ENCODE results near the gene ANKFN1.
A peak's percentile ranks its signal among the peaks of the same experiment; 100 is the strongest.

Gene ANKFN1

GRCh38 chr17:56505154-56505756 lies 352.0 kb downstream of the ANKFN1 start:
- Histone ChIP-seq H2BK12ac (ENCODE audit: low read length) (no peak overlapping the region), H3K14ac (ENCODE audit: low read length) (no peak overlapping the region), H3K79me2 (ENCODE audit: control insufficient read depth, insufficient read depth, low read length, poor library complexity) (no peaks in the 10 kb centered on the region), H3K4me3 (ENCODE audit: low read depth, low read length) (no peak overlapping the region), H3K27ac (ENCODE audit: low read depth, low read length) (no peak overlapping the region), H3K36me3 (ENCODE audit: control insufficient read depth in 1 of 2, insufficient read depth in 2 of 2, low read length in 2 of 2) (no peaks in the 10 kb centered on the region), H4K12ac (ENCODE audit: low read depth, low read length) (no peak overlapping the region), H3K23ac (ENCODE audit: low read length) (no peak overlapping the region), H3K18ac (ENCODE audit: low read length) (no peak overlapping the region), H3K4me1 (ENCODE audit: control insufficient read depth in 1 of 2, insufficient read depth in 2 of 2, low read length in 2 of 2) (peaks cover 0 to 8% of the 10 kb centered on the region in 2 experiments), H4K8ac (ENCODE audit: low read depth, low read length) (no peak overlapping the region), H4K91ac (ENCODE audit: low read depth, low read length) (no peak overlapping the region), H3K9ac (ENCODE audit: low read length) (no peak overlapping the region), H2AK5ac (ENCODE audit: low read length) (no peak overlapping the region), H3K4me2 (ENCODE audit: low read length) (no peak overlapping the region), H3K27me3 (ENCODE audit: insufficient read depth, low read length) (no peaks in the 10 kb centered on the region), H3K79me1 (ENCODE audit: low read length) (peaks cover 5% of the 10 kb centered on the region), H3K4ac (ENCODE audit: low read depth, low read length) (no peak overlapping the region), H3K9me3 (ENCODE audit: insufficient read depth, low read depth, low read length) (no peaks in the 10 kb centered on the region), H2BK120ac (ENCODE audit: insufficient read depth, low read length, poor library complexity) (no peak overlapping the region), H2BK5ac (ENCODE audit: low read depth, low read length, poor library complexity) (no peak overlapping the region), H2AFZ (ENCODE audit: insufficient read depth, low read length, poor library complexity) (no peak overlapping the region)
- DNase-seq = no peak
- no CpG with 5 or more reads among the region's 2 CpGs for WGBS (ENCODE audit: extremely low coverage, insufficient coverage, insufficient read length)

DNA sequence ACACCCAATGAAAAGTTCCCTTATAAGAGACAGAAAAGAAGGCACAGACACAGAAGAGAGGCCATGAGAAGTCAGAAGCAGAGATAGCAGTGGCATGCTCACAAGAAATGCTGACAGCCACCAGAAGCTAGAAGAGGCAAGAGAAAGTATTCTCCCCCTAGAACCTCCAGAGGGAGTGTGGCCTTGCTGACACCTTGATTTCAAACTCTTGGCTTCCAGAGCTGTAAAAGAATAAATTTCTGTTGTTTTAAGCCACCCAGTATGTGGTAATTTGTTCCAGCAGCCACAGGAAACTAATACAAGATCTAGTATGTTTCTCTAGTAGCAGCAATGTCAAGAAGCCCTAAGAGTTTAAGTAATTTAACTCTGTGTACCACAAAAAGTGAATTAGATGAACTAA lies 353.1 kb downstream of the ANKFN1 start:
- H3K4ac ChIP-seq (ENCODE audit: low read depth, low read length) = no peak overlapping the region
- peaks cover 2% of the 10 kb centered on the region for H3K79me1 ChIP-seq (ENCODE audit: low read length)
- no peak overlapping the region for H3K4me2 ChIP-seq (ENCODE audit: low read length)
- H3K4me1 ChIP-seq (ENCODE audit: control insufficient read depth in 1 of 2, insufficient read depth in 2 of 2, low read length in 2 of 2) = peaks cover 0 to 5% of the 10 kb centered on the region in 2 experiments
- H2BK120ac ChIP-seq (ENCODE audit: insufficient read depth, low read length, poor library complexity) = no peak overlapping the region
- H4K91ac ChIP-seq (ENCODE audit: low read depth, low read length) = no peak overlapping the region
- no peaks in the 10 kb centered on the region for H3K79me2 ChIP-seq (ENCODE audit: control insufficient read depth, insufficient read depth, low read length, poor library complexity)
- H3K14ac ChIP-seq (ENCODE audit: low read length) = no peak overlapping the region
- no peak overlapping the region for H3K9ac ChIP-seq (ENCODE audit: low read length)
- no peaks in the 10 kb centered on the region for H3K27me3 ChIP-seq (ENCODE audit: insufficient read depth, low read length)
- no peak overlapping the region for H2BK5ac ChIP-seq (ENCODE audit: low read depth, low read length, poor library complexity)
- H3K4me3 ChIP-seq (ENCODE audit: low read depth, low read length) = no peak overlapping the region
- no peak overlapping the region for H3K27ac ChIP-seq (ENCODE audit: low read depth, low read length)
- no peak for DNase-seq
- no peaks in the 10 kb centered on the region for H3K9me3 ChIP-seq (ENCODE audit: insufficient read depth, low read depth, low read length)
- H3K36me3 ChIP-seq (ENCODE audit: control insufficient read depth in 1 of 2, insufficient read depth in 2 of 2, low read length in 2 of 2) = no peaks in the 10 kb centered on the region
- H2BK12ac ChIP-seq (ENCODE audit: low read length) = no peak overlapping the region
- H4K12ac ChIP-seq (ENCODE audit: low read depth, low read length) = no peak overlapping the region
- H2AK5ac ChIP-seq (ENCODE audit: low read length) = no peak overlapping the region
- H3K18ac ChIP-seq (ENCODE audit: low read length) = no peak overlapping the region
- H2AFZ ChIP-seq (ENCODE audit: insufficient read depth, low read length, poor library complexity) = no peak overlapping the region
- H3K23ac ChIP-seq (ENCODE audit: low read length) = no peak overlapping the region
- no peak overlapping the region for H4K8ac ChIP-seq (ENCODE audit: low read depth, low read length)

GRCh38 chr17:56510554-56511342 lies 357.5 kb downstream of the ANKFN1 start:
- H2AK5ac ChIP-seq (ENCODE audit: low read length) = peak overlapping the region; percentile 16
- H4K8ac ChIP-seq (ENCODE audit: low read depth, low read length) = no peak overlapping the region
- no peaks in the 10 kb centered on the region for H3K4me1 ChIP-seq (ENCODE audit: control insufficient read depth in 1 of 2, insufficient read depth in 2 of 2, low read length in 2 of 2)
- H4K12ac ChIP-seq (ENCODE audit: low read depth, low read length) = no peak overlapping the region
- no peak overlapping the region for H2BK12ac ChIP-seq (ENCODE audit: low read length)
- no peak overlapping the region for H3K23ac ChIP-seq (ENCODE audit: low read length)
- no peak for DNase-seq
- no peaks in the 10 kb centered on the region for H3K27me3 ChIP-seq (ENCODE audit: insufficient read depth, low read length)
- no peaks in the 10 kb centered on the region for H3K79me1 ChIP-seq (ENCODE audit: low read length)
- no peak overlapping the region for H3K4me2 ChIP-seq (ENCODE audit: low read length)
- H2BK5ac ChIP-seq (ENCODE audit: low read depth, low read length, poor library complexity) = no peak overlapping the region
- H3K14ac ChIP-seq (ENCODE audit: low read length) = no peak overlapping the region
- H3K79me2 ChIP-seq (ENCODE audit: control insufficient read depth, insufficient read depth, low read length, poor library complexity) = no peaks in the 10 kb centered on the region
- no peak overlapping the region for H3K27ac ChIP-seq (ENCODE audit: low read depth, low read length)
- WGBS (ENCODE audit: extremely low coverage, insufficient coverage, insufficient read length) = no CpG with 5 or more reads among the region's 46 CpGs
- H3K4me3 ChIP-seq (ENCODE audit: low read depth, low read length) = no peak overlapping the region
- H4K91ac ChIP-seq (ENCODE audit: low read depth, low read length) = no peak overlapping the region
- peak overlapping the region; percentile 17 for H2BK120ac ChIP-seq (ENCODE audit: insufficient read depth, low read length, poor library complexity)
- H3K18ac ChIP-seq (ENCODE audit: low read length) = no peak overlapping the region
- H3K4ac ChIP-seq (ENCODE audit: low read depth, low read length) = no peak overlapping the region
- H3K9me3 ChIP-seq (ENCODE audit: insufficient read depth, low read depth, low read length) = no peaks in the 10 kb centered on the region
- H2AFZ ChIP-seq (ENCODE audit: insufficient read depth, low read length, poor library complexity) = no peak overlapping the region
- no peak overlapping the region for H3K9ac ChIP-seq (ENCODE audit: low read length)
- no peaks in the 10 kb centered on the region for H3K36me3 ChIP-seq (ENCODE audit: control insufficient read depth in 1 of 2, insufficient read depth in 2 of 2, low read length in 2 of 2)

- Histone ChIP-seq H3K9me3 (ENCODE audit: insufficient read depth, low read depth, low read length) (no peaks in the 10 kb centered on the region), H3K9ac (ENCODE audit: low read length) (no peak overlapping the region), H3K4me1 (ENCODE audit: control insufficient read depth in 1 of 2, insufficient read depth in 2 of 2, low read length in 2 of 2) (peaks cover 4 to 6% of the 10 kb centered on the region in 2 experiments), H3K4me2 (ENCODE audit: low read length) (no peak overlapping the region), H3K27me3 (ENCODE audit: insufficient read depth, low read length) (no peaks in the 10 kb centered on the region), H3K4me3 (ENCODE audit: low read depth, low read length) (no peak overlapping the region), H3K14ac (ENCODE audit: low read length) (no peak overlapping the region), H4K8ac (ENCODE audit: low read depth, low read length) (no peak overlapping the region), H3K36me3 (ENCODE audit: control insufficient read depth in 1 of 2, insufficient read depth in 2 of 2, low read length in 2 of 2) (no peaks in the 10 kb centered on the region), H2AFZ (ENCODE audit: insufficient read depth, low read length, poor library complexity) (no peak overlapping the region), H3K4ac (ENCODE audit: low read depth, low read length) (no peak overlapping the region), H3K18ac (ENCODE audit: low read length) (no peak overlapping the region), H3K79me2 (ENCODE audit: control insufficient read depth, insufficient read depth, low read length, poor library complexity) (no peaks in the 10 kb centered on the region), H3K27ac (ENCODE audit: low read depth, low read length) (no peak overlapping the region), H4K12ac (ENCODE audit: low read depth, low read length) (no peak overlapping the region), H3K79me1 (ENCODE audit: low read length) (peaks cover 7% of the 10 kb centered on the region), H2AK5ac (ENCODE audit: low read length) (no peak overlapping the region), H2BK5ac (ENCODE audit: low read depth, low read length, poor library complexity) (no peak overlapping the region), H2BK12ac (ENCODE audit: low read length) (no peak overlapping the region), H2BK120ac (ENCODE audit: insufficient read depth, low read length, poor library complexity) (no peak overlapping the region), H3K23ac (ENCODE audit: low read length) (no peak overlapping the region), H4K91ac (ENCODE audit: low read depth, low read length) (no peak overlapping the region)
- DNase-seq = no peak
- WGBS (ENCODE audit: extremely low coverage, insufficient coverage, insufficient read length) = no CpG with 5 or more reads among the region's 2 CpGs
Measured at GRCh38 chr17:56514264-56514663, 361.0 kb downstream of the ANKFN1 start.

All from trophoblast cell (in vitro differentiated cells and primary cell).